PC-3 (cell line): ENCODE measurements around the gene DGKI. TPM values are rescaled to one million over a fixed set of nuclear protein-coding genes. Genes with fewer than 3 reads are reported as not detected.

Experiments
- ATAC-seq: fragments of 200-7000 bp; cut with Tn5 transposase; 2 replicates; pipeline ENCODE4 v1.9.1; 2020; ENCODE audit warnings: mild to moderate bottlenecking, moderate library complexity
- BruUV-seq: library from RNA; stranded (reverse); fragments of 400-500 nt; replicated peaks from 2 replicates; lab custom pipeline; 2021; lab: Mats Ljungman, UMichigan
- CTCF ChIA-PET: fragments of 300-600 bp; sonication (Branson Sonifier 250); formaldehyde crosslinking; loops from one replicate; lab custom pipeline; 2022; ENCODE audit warnings: antibody characterized with exemption; lab: Charles Lee
- POLR2A ChIA-PET: fragments of 300-600 bp; sonication (Branson Sonifier 250); formaldehyde crosslinking; loops from one replicate; lab custom pipeline; 2022; ENCODE audit warnings: antibody characterized with exemption; ENCODE audit not compliant: unreplicated experiment; lab: Charles Lee
- DNase-seq: peaks from one replicate; pipeline ENCODE4 v3.0.0-alpha.2; 2015
- H2AFZ ChIP-seq: fragments of 300-600 bp; sonication (generic); 2 replicates; pipeline ENCODE4 v1.6.0; 2016; ENCODE audit warnings: antibody characterized with exemption, low read length
- H3F3A ChIP-seq: fragments of 300-600 bp; sonication (generic); one replicate; pipeline ENCODE4 v1.6.0; 2017; ENCODE audit warnings: antibody characterized with exemption, low read length, control low read depth, mild to moderate bottlenecking; ENCODE audit not compliant: unreplicated experiment
- H3K27ac ChIP-seq: fragments of 300-600 bp; sonication (generic); 2 replicates; pipeline ENCODE4 v1.5.1; 2016; ENCODE audit warnings: mild to moderate bottlenecking, low read length
- H3K27me3 ChIP-seq: fragments of 300-600 bp; sonication (generic); 2 replicates; pipeline ENCODE4 v1.6.1; 2016; ENCODE audit warnings: low read length, mixed read lengths
- H3K36me3 ChIP-seq: fragments of 300-600 bp; sonication (generic); 2 replicates; pipeline ENCODE4 v1.6.1; 2016; ENCODE audit warnings: low read depth, mixed run types, low read length, mixed read lengths
- H3K4me1 ChIP-seq: fragments of 300-600 bp; sonication (generic); 2 replicates; pipeline ENCODE4 v1.5.1; 2016; ENCODE audit warnings: low read length; ENCODE audit not compliant: insufficient read depth
- H3K4me2 ChIP-seq: fragments of 300-600 bp; sonication (generic); 2 replicates; pipeline ENCODE4 v1.6.0; 2016; ENCODE audit warnings: low read length
- H3K4me3 ChIP-seq: fragments of 300-600 bp; sonication (generic); 2 replicates; pipeline ENCODE4 v1.5.1; 2016; ENCODE audit warnings: mild to moderate bottlenecking, low read length, mixed read lengths
- H3K79me2 ChIP-seq: fragments of 300-600 bp; sonication (generic); 2 replicates; pipeline ENCODE4 v1.6.1; 2017; ENCODE audit warnings: low read length, mixed read lengths
- H3K9ac ChIP-seq: fragments of 300-600 bp; sonication (generic); 2 replicates; pipeline ENCODE4 v1.6.0; 2016; ENCODE audit warnings: mild to moderate bottlenecking, low read length
- H3K9me2 ChIP-seq: fragments of 300-600 bp; sonication (generic); replicated peaks from 2 replicates; pipeline ENCODE4 v1.6.1; 2016; ENCODE audit warnings: mixed run types, low read length, mixed read lengths
- H3K9me3 ChIP-seq: fragments of 300-600 bp; sonication (generic); 2 replicates; pipeline ENCODE4 v1.6.1; 2016; ENCODE audit warnings: low read length, mixed read lengths
- H4K20me1 ChIP-seq: fragments of 300-600 bp; sonication (generic); 2 replicates; pipeline ENCODE4 v1.6.1; 2016; ENCODE audit warnings: low read length, mixed read lengths
- CTCF ChIP-seq: fragments of 300-600 bp; sonication (generic); conservative IDR thresholded peaks from 2 replicates; pipeline ENCODE4 v1.5.1; 2017; ENCODE audit warnings: antibody characterized with exemption, low read depth, mild to moderate bottlenecking, low read length
- EZH2 ChIP-seq: fragments of 300-600 bp; sonication (generic); IDR thresholded peaks from one replicate; pipeline ENCODE4 v1.6.1; 2017; ENCODE audit warnings: antibody characterized with exemption, mild to moderate bottlenecking, low read length; ENCODE audit not compliant: unreplicated experiment
- EZH2phosphoT487 ChIP-seq: fragments of 300-600 bp; sonication (generic); IDR thresholded peaks from 2 replicates; pipeline ENCODE4 v1.6.1; 2018; ENCODE audit warnings: mild to moderate bottlenecking, antibody characterized with exemption, low read length, borderline replicate concordance
- intact Hi-C: fragments of 100-400 bp; cut with micrococcal nuclease; formaldehyde crosslinking; loops from 2 replicates; pipeline ENCODE4 v1.9.0; 2023
- total RNA-seq: library from RNA; depleted of rRNA; stranded (reverse); fragments of >200 nt; gene quantifications from 2 replicates; pipeline ENCODE4 v1.2.3, GENCODE V29; 2014

The DGKI gene
- total RNA-seq, 1 experiment from 2014 or later: not detected

GRCh38 chr7:137434530-137434929, 412.2 kb downstream of the DGKI start:
- Histone ChIP-seq H3K9me2 (no peaks in the 10 kb centered on the region), H3K9ac (no peak overlapping the region), H3K27ac (no peak overlapping the region), H3K9me3 (no peaks in the 10 kb centered on the region), H3K79me2 (no peaks in the 10 kb centered on the region), H3K36me3 (no peaks in the 10 kb centered on the region), H2AFZ (no peak overlapping the region), H4K20me1 (no peaks in the 10 kb centered on the region), H3K4me2 (no peak overlapping the region), H3K4me1 (no peaks in the 10 kb centered on the region), H3F3A (no peaks in the 10 kb centered on the region), H3K27me3 (peaks cover 33% of the 10 kb centered on the region), H3K4me3 (no peak overlapping the region)
- intact Hi-C loops: no loop called here
- CTCF ChIA-PET: no interaction called here
- ATAC-seq (no peak), DNase-seq (no peak)
- TF ChIP-seq EZH2phosphoT487: no peak
- no peak for TF ChIP-seq EZH2
- TF ChIP-seq CTCF: no peak
- BruUV-seq: no TSS peak
- POLR2A ChIA-PET: no interaction called here

- no peak for ATAC-seq
- no peak overlapping the region for H3K4me2 ChIP-seq
These were observed 423.5 kb downstream of the DGKI start for GRCh38 chr7:137423321-137423720.

More at GRCh38 chr7:137423321-137423720, 423.5 kb downstream of the DGKI start:
- no peaks in the 10 kb centered on the region for H3K79me2 ChIP-seq
- intact Hi-C loops: no loop called here
- no peaks in the 10 kb centered on the region for H3K4me1 ChIP-seq
- no peak overlapping the region for H3K9ac ChIP-seq
- TF ChIP-seq EZH2phosphoT487: no peak
- TF ChIP-seq EZH2: no peak
- no peak for TF ChIP-seq CTCF
- no peaks in the 10 kb centered on the region for H3K9me3 ChIP-seq
- POLR2A ChIA-PET: no interaction called here
- H3K36me3 ChIP-seq: no peaks in the 10 kb centered on the region
- H3K27ac ChIP-seq: no peak overlapping the region
- H2AFZ ChIP-seq: no peak overlapping the region
- no peak overlapping the region for H3K4me3 ChIP-seq
- CTCF ChIA-PET: no interaction called here
- DNase-seq: no peak
- H4K20me1 ChIP-seq: no peaks in the 10 kb centered on the region
- no peaks in the 10 kb centered on the region for H3F3A ChIP-seq
- no TSS peak for BruUV-seq
- H3K27me3 ChIP-seq: peaks cover 30% of the 10 kb centered on the region
- H3K9me2 ChIP-seq: no peaks in the 10 kb centered on the region
